Measurements from ENCODE around the gene MAP3K7CL. TPM values are rescaled to one million over a fixed set of nuclear protein-coding genes. Genes with fewer than 3 reads are reported as not detected.

MAP3K7CL gene
- total RNA-seq, 1 experiment from 2014 or later: 0.31 TPM

- ChIA-PET CTCF (no interaction called here), POLR2A (no interaction called here)
- TF ChIP-seq POLR2AphosphoS5 (IDR thresholded peaks at IDR 0.05; ENCODE audit: low read depth, low read length) (no peak), TCF7L2 (IDR thresholded peaks at IDR 0.05; ENCODE audit: low read depth, low read length) (no peak), CTCF (IDR thresholded peaks at IDR 0.05) (no peak), SIN3A (IDR thresholded peaks at IDR 0.05; ENCODE audit: borderline replicate concordance, insufficient read depth, low read depth, low read length) (no peak), REST (IDR thresholded peaks at IDR 0.05; ENCODE audit: insufficient read depth in 1 of 2, low read depth in 2 of 2, low read length in 1 of 2) (no peak)
- ATAC-seq (no peak), DNase-seq (ENCODE audit: low read depth, low spot score) (no peak)
- H3K36me3 ChIP-seq (ENCODE audit: control insufficient read depth, insufficient read depth, low read length): no peaks in the 10 kb centered on the region
- no peak overlapping the region for H3K27ac ChIP-seq (ENCODE audit: low read length)
- no peaks in the 10 kb centered on the region for H3K27me3 ChIP-seq (ENCODE audit: control insufficient read depth, insufficient read depth, low read length)
- no peaks in the 10 kb centered on the region for H3K4me1 ChIP-seq (ENCODE audit: control insufficient read depth, insufficient read depth, low read length)
- BruUV-seq (replicated peaks): no TSS peak
- in situ Hi-C loops (cut with HindIII; ENCODE audit: low pct_unique_long_range_greater_than_20kb, low sequenced_read_pairs): no loop called here
- intact Hi-C loops (cut with micrococcal nuclease; ENCODE audit: unreplicated experiment): no loop called here
- no peaks in the 10 kb centered on the region for H3K9me3 ChIP-seq (ENCODE audit: control insufficient read depth, insufficient read depth, low read depth, low read length)
- H3K4me3 ChIP-seq (ENCODE audit: low read depth in 2 of 2, low read length in 2 of 2): no peak overlapping the region
These were observed 77.7 kb downstream of the MAP3K7CL start for GRCh38 chr21:29208044-29208681.

- ATAC-seq (no peak), DNase-seq (ENCODE audit: low read depth, low spot score) (no peak)
- ChIA-PET POLR2A (no interaction called here), CTCF (no interaction called here)
- H3K4me3 ChIP-seq (ENCODE audit: low read depth in 2 of 2, low read length in 2 of 2): no peak overlapping the region
- no TSS peak for BruUV-seq (replicated peaks)
- in situ Hi-C loops (cut with HindIII; ENCODE audit: low pct_unique_long_range_greater_than_20kb, low sequenced_read_pairs) (no loop called here), intact Hi-C loops (cut with micrococcal nuclease; ENCODE audit: unreplicated experiment) (no loop called here)
- TF ChIP-seq POLR2AphosphoS5 (IDR thresholded peaks at IDR 0.05; ENCODE audit: low read depth, low read length): no peak
- TF ChIP-seq CTCF (IDR thresholded peaks at IDR 0.05): no peak
- no peak for TF ChIP-seq SIN3A (IDR thresholded peaks at IDR 0.05; ENCODE audit: borderline replicate concordance, insufficient read depth, low read depth, low read length)
- TF ChIP-seq TCF7L2 (IDR thresholded peaks at IDR 0.05; ENCODE audit: low read depth, low read length): no peak
- TF ChIP-seq REST (IDR thresholded peaks at IDR 0.05; ENCODE audit: insufficient read depth in 1 of 2, low read depth in 2 of 2, low read length in 1 of 2): no peak
- H3K9me3 ChIP-seq (ENCODE audit: control insufficient read depth, insufficient read depth, low read depth, low read length): no peaks in the 10 kb centered on the region
- H3K4me1 ChIP-seq (ENCODE audit: control insufficient read depth, insufficient read depth, low read length): no peaks in the 10 kb centered on the region
- no peaks in the 10 kb centered on the region for H3K27me3 ChIP-seq (ENCODE audit: control insufficient read depth, insufficient read depth, low read length)
- H3K36me3 ChIP-seq (ENCODE audit: control insufficient read depth, insufficient read depth, low read length): no peaks in the 10 kb centered on the region
- H3K27ac ChIP-seq (ENCODE audit: low read length): no peak overlapping the region
These were observed 78.2 kb downstream of the MAP3K7CL start for GRCh38 chr21:29208682-29209059.

All from Panc1 (cell line).